B cell (primary cell): ENCODE data around the gene AHRR.
"Not testable (repeated sequence)": the region's sequence is repeated elsewhere in the genome, so short reads cannot be mapped to it uniquely, and the experiment has no call there.

Experiments used
- EZH2 ChIP-seq: IDR thresholded peaks from 2 replicates; pipeline ENCODE4 v1.6.1; 2012; ENCODE audit warnings: borderline replicate concordance, low read depth, mild to moderate bottlenecking, moderate library complexity, low read length; ENCODE audit not compliant: insufficient read depth, poor library complexity, severe bottlenecking
- TF ChIP-seq, protein P1 (sequence below): fragments of 200-600 bp; IDR thresholded peaks from one replicate; pipeline ENCODE4 v1.8.0; 2022; ENCODE audit warnings: antibody characterized with exemption, mild to moderate bottlenecking

DNA sequence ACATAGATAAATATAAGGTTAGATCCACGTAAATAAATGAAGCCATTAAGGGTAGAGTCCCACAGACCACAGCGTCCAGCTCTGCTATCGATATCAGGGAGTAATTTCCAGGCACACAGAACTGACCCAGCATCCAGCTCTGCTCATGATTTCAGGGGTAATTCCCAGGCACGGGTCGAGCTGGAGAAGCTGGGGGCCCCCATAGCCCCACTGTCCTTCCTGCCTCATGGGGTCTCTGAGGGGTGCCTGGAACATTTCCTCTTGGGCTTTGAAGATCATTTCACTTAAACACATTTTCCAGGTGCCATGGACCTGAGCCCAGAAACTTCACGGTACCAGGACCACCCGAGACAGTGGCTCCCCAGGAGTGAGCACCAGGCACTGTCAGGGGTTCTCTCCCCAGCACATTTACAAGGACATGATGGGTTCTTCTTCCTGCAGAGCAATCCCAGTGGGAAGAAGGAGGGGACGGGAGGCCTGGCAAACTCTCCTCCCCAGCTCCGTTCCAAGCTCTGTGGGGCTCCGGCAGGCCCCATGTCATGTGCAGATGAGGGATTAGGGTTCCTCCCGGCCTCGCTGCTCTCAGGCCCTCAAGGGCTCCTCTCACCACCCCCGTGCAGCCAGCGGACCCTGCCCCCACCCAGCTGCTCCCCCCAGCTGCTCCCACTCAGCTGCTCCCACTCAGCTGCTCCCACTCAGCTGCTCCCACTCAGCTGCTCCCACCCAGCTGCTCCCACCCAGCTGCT is 23.4 kb upstream of the AHRR start:
- TF ChIP-seq, protein P1, sequence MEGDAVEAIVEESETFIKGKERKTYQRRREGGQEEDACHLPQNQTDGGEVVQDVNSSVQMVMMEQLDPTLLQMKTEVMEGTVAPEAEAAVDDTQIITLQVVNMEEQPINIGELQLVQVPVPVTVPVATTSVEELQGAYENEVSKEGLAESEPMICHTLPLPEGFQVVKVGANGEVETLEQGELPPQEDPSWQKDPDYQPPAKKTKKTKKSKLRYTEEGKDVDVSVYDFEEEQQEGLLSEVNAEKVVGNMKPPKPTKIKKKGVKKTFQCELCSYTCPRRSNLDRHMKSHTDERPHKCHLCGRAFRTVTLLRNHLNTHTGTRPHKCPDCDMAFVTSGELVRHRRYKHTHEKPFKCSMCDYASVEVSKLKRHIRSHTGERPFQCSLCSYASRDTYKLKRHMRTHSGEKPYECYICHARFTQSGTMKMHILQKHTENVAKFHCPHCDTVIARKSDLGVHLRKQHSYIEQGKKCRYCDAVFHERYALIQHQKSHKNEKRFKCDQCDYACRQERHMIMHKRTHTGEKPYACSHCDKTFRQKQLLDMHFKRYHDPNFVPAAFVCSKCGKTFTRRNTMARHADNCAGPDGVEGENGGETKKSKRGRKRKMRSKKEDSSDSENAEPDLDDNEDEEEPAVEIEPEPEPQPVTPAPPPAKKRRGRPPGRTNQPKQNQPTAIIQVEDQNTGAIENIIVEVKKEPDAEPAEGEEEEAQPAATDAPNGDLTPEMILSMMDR, result not testable (repeated sequence)
- not testable (repeated sequence) for TF ChIP-seq EZH2
